Mammary epithelial cell (primary cell): Measurements from ENCODE around the gene MIPEP.

Experiments
- CTCF ChIP-seq, 2 donors: IDR thresholded peaks in 1 of 2; conservative IDR thresholded peaks in 1 of 2; 2 replicates each; pipeline ENCODE4 v1.5.1; 2011 to 2012; ENCODE audit warnings: inconsistent platforms in 2 of 2, low read length in 2 of 2, mild to moderate bottlenecking in 2 of 2, control low read depth in 1 of 2, low read depth in 1 of 2; ENCODE audit not compliant: insufficient read depth in 1 of 2; ENCODE audit errors: extremely low read depth in 1 of 2
- EZH2 ChIP-seq: IDR thresholded peaks from 2 replicates; pipeline ENCODE4 v1.6.1; 2012; ENCODE audit warnings: low read length, inconsistent platforms, borderline replicate concordance

DNA sequence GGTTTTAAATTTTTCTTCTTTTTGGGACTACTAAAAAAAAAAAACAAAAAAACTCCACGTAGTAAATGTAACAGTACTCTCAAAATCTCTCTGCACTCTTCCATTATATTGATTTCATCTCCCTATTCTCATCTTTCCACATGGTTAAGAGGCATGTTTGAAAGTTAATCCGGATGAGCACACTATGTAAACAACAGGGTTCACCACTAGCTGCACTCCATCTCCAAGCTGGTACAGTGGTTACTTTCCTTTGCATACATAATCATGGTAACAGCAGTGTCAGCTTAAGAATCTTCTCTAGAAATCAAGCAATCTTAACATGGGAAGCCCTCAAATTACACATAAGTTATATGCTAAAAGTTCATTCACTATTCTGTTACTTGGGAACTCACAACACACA, 92.6 kb downstream of the MIPEP start:
- TF ChIP-seq CTCF (conservative IDR thresholded peaks at IDR 0.05 in 1 of 2, IDR thresholded peaks at IDR 0.05 in 1 of 2; ENCODE audit: extremely low read depth in 1 of 2, insufficient read depth in 1 of 2, low read depth in 1 of 2, low read length in 2 of 2) (no peak), EZH2 (no peak)
